Esophagus (tissue), 2 donors: Measurements from ENCODE around the gene KRT8. TPM values are rescaled to one million over a fixed set of nuclear protein-coding genes. Genes with fewer than 3 reads are reported as not detected.
A peak's percentile ranks its signal among the peaks of the same experiment; 100 is the strongest.

Experiments used
- H3K27ac ChIP-seq, 2 donors: one replicate each; pipeline ENCODE4 v1.5.1; 2013; ENCODE audit warnings: low read depth in 2 of 2, mild to moderate bottlenecking in 2 of 2, inconsistent platforms in 1 of 2, low read length in 1 of 2, moderate library complexity in 1 of 2
- H3K27me3 ChIP-seq, 2 donors: one replicate each; pipeline ENCODE4 v1.6.1; 2013; ENCODE audit warnings: low read length in 2 of 2, control low read depth in 1 of 2, mild to moderate bottlenecking in 1 of 2; ENCODE audit not compliant: insufficient read depth in 2 of 2, control insufficient read depth in 1 of 2
- H3K36me3 ChIP-seq, 2 donors: one replicate each; pipeline ENCODE4 v1.6.1; 2013; ENCODE audit warnings: low read length in 1 of 2; ENCODE audit not compliant: control insufficient read depth in 2 of 2, insufficient read depth in 2 of 2
- H3K4me1 ChIP-seq, 2 donors: one replicate each; pipeline ENCODE4 v1.6.1; 2013; ENCODE audit warnings: low read length in 1 of 2; ENCODE audit not compliant: control insufficient read depth in 2 of 2, insufficient read depth in 2 of 2
- H3K4me3 ChIP-seq, 2 donors: one replicate each; pipeline ENCODE4 v1.5.1; 2013; ENCODE audit warnings: low read length in 2 of 2, mild to moderate bottlenecking in 2 of 2, low read depth in 1 of 2, moderate library complexity in 1 of 2
- H3K9me3 ChIP-seq, 2 donors: one replicate each; pipeline ENCODE4 v1.6.1; 2013; ENCODE audit warnings: mild to moderate bottlenecking in 2 of 2, low read depth in 1 of 2, low read length in 1 of 2, moderate library complexity in 1 of 2; ENCODE audit not compliant: control insufficient read depth in 2 of 2, insufficient read depth in 1 of 2
- WGBS, 2 donors: extraction: QIAGEN DNeasy Blood & Tissue Kit; methylation state at CpG; one replicate each; pipeline ENCODE4 v1.1.7; 2013; 5-methylcytosine and 5-hydroxymethylcytosine counted together
- polyA plus RNA-seq, 2 donors: library from polyadenylated mRNA; stranded (reverse); fragments of 200-250 nt; gene quantifications; one replicate each; pipeline ENCODE4 v1.2.3, GENCODE V29; 2013
- donor health status: healthy with polysubstance abuse.
- donor health status: Bipolar disorder and iron deficiency.

KRT8 gene
- polyA plus RNA-seq, 2 donors: 38.7 to 105 TPM

GRCh38 chr12:52914576-52915121, 9.8 kb upstream of the KRT8 start:
- Histone ChIP-seq H3K4me1 (no peaks in the 10 kb centered on the region), H3K27me3 (peaks cover 0 to 2% of the 10 kb centered on the region in 2 donors), H3K4me3 (no peak overlapping the region), H3K36me3 (no peaks in the 10 kb centered on the region), H3K27ac (no peak overlapping the region), H3K9me3 (no peaks in the 10 kb centered on the region)
- WGBS, 2 donors: 69 to 90% methylated on average over 7 of the region's 7 CpGs

GRCh38 chr12:52913431-52913821, 8.6 kb upstream of the KRT8 start:
- Histone ChIP-seq H3K4me3 (no peak overlapping the region), H3K9me3 (no peaks in the 10 kb centered on the region), H3K27me3 (peaks cover 0 to 2% of the 10 kb centered on the region in 2 donors), H3K4me1 (no peaks in the 10 kb centered on the region), H3K27ac (no peak overlapping the region), H3K36me3 (no peaks in the 10 kb centered on the region)
- WGBS, 2 donors: 80 to 94% methylated on average over 9 of the region's 9 CpGs

- WGBS, 2 donors: 68 to 92% methylated on average over 8 of the region's 8 CpGs
- Histone ChIP-seq H3K27me3 (peaks cover 0 to 2% of the 10 kb centered on the region in 2 donors), H3K27ac (no peak overlapping the region), H3K9me3 (no peaks in the 10 kb centered on the region), H3K36me3 (no peaks in the 10 kb centered on the region), H3K4me1 (peaks cover 0 to 1% of the 10 kb centered on the region in 2 donors), H3K4me3 (no peak overlapping the region)
Observed at GRCh38 chr12:52912711-52913430, 8.0 kb upstream of the KRT8 start.

- Histone ChIP-seq H3K4me1 (peaks cover 0 to 18% of the 10 kb centered on the region in 2 donors), H3K27ac (no peak overlapping the region), H3K4me3 (no peak overlapping the region), H3K9me3 (no peaks in the 10 kb centered on the region), H3K36me3 (no peaks in the 10 kb centered on the region), H3K27me3 (no peaks in the 10 kb centered on the region)
- WGBS, 2 donors: 79 to 80% methylated on average over 10 of the region's 10 CpGs
Observed at GRCh38 chr12:52910248-52910883, 5.5 kb upstream of the KRT8 start.

GRCh38 chr12:52909796-52910195, 4.9 kb upstream of the KRT8 start:
- Histone ChIP-seq H3K4me1 (peaks cover 0 to 18% of the 10 kb centered on the region in 2 donors), H3K4me3 (no peak overlapping the region), H3K36me3 (no peaks in the 10 kb centered on the region), H3K27ac (no peak overlapping the region), H3K27me3 (no peaks in the 10 kb centered on the region), H3K9me3 (no peaks in the 10 kb centered on the region)
- 95% methylated on average over 3 of the region's 3 CpGs for WGBS, 2 donors

- Histone ChIP-seq H3K9me3 (no peaks in the 10 kb centered on the region), H3K4me1 (peaks cover 0 to 18% of the 10 kb centered on the region in 2 donors)
Observed at GRCh38 chr12:52909331-52909730, 4.5 kb upstream of the KRT8 start.

GRCh38 chr12:52907092-52907810, 2.4 kb upstream of the KRT8 start:
- H3K27me3 ChIP-seq: no peaks in the 10 kb centered on the region
- H3K36me3 ChIP-seq: no peaks in the 10 kb centered on the region
- H3K4me1 ChIP-seq: peaks cover 0 to 18% of the 10 kb centered on the region in 2 donors
- H3K9me3 ChIP-seq: no peaks in the 10 kb centered on the region
- H3K27ac ChIP-seq: peak overlapping the region; percentile 84 to 92
- no peak overlapping the region for H3K4me3 ChIP-seq
- 14 to 28% methylated on average over 7 of the region's 7 CpGs for WGBS, 2 donors

More at GRCh38 chr12:52909331-52909730, 4.5 kb upstream of the KRT8 start:
- Histone ChIP-seq H3K36me3 (no peaks in the 10 kb centered on the region), H3K27me3 (no peaks in the 10 kb centered on the region), H3K4me3 (no peak overlapping the region), H3K27ac (no peak overlapping the region)
- WGBS, 2 donors: 64 to 71% methylated on average over 2 of the region's 2 CpGs

GRCh38 chr12:52906191-52906601, 1.3 kb upstream of the KRT8 start:
- WGBS, 2 donors: 58 to 59% methylated on average over 7 of the region's 7 CpGs
- Histone ChIP-seq H3K4me3 (no peak overlapping the region), H3K27me3 (no peaks in the 10 kb centered on the region), H3K4me1 (peaks cover 0 to 18% of the 10 kb centered on the region in 2 donors), H3K27ac (no peak overlapping the region), H3K36me3 (no peaks in the 10 kb centered on the region), H3K9me3 (no peaks in the 10 kb centered on the region)

- no peaks in the 10 kb centered on the region for H3K27me3 ChIP-seq
- WGBS, 2 donors: 13 to 15% methylated on average over 28 to 31 of the region's 31 CpGs
Observed at GRCh38 chr12:52903855-52904508, 894 bp downstream of the KRT8 start.

More at GRCh38 chr12:52903855-52904508, 894 bp downstream of the KRT8 start:
- Histone ChIP-seq H3K4me1 (peaks cover 0 to 18% of the 10 kb centered on the region in 2 donors), H3K9me3 (no peaks in the 10 kb centered on the region), H3K36me3 (no peaks in the 10 kb centered on the region), H3K4me3 (peak overlapping the region; percentile 27 to 34), H3K27ac (peak overlapping the region; percentile 37 to 43)
